ENCODE measurements around the gene PHF1.

The PHF1 gene

GRCh38 chr6:33458676-33459075, 47.9 kb downstream of the PHF1 start:
- DNase-seq: no peak

GRCh38 chr6:33459226-33459625, 48.4 kb downstream of the PHF1 start:
- DNase-seq: no peak
